GM19452 (cell line): Measurements from ENCODE around the gene RECK.
A peak's percentile ranks its signal among the peaks of the same experiment; 100 is the strongest.
"Not testable (repeated sequence)": the region's sequence is repeated elsewhere in the genome, so short reads cannot be mapped to it uniquely, and the experiment has no call there.

ENCODE experiments used
- ATAC-seq: cut with Tn5 transposase; IDR thresholded peaks from one replicate; pipeline ENCODE4 v1.9.1; 2021; ENCODE audit not compliant: unreplicated experiment

Gene RECK

GRCh38 chr9:36063804-36064447 lies 27.2 kb downstream of the RECK start:
- ATAC-seq, result no peak

- ATAC-seq, result no peak
Observed at GRCh38 chr9:36064448-36065037, 27.8 kb downstream of the RECK start.

GRCh38 chr9:36074055-36074454 lies 37.3 kb downstream of the RECK start:
- no peak for ATAC-seq

GRCh38 chr9:36074870-36075532 lies 38.3 kb downstream of the RECK start:
- no peak for ATAC-seq

GRCh38 chr9:36078051-36078450 lies 41.3 kb downstream of the RECK start:
- no peak for ATAC-seq

- ATAC-seq, result no peak
Observed at GRCh38 chr9:36080519-36080918, 43.8 kb downstream of the RECK start.

GRCh38 chr9:36082931-36083330 lies 46.2 kb downstream of the RECK start:
- ATAC-seq, result no peak

GRCh38 chr9:36086442-36086841 lies 49.7 kb downstream of the RECK start:
- ATAC-seq, result no peak

- not testable (repeated sequence) for ATAC-seq
Observed at GRCh38 chr9:36087054-36087453, 50.3 kb downstream of the RECK start.

- no peak for ATAC-seq
Observed at GRCh38 chr9:36088020-36088419, 51.3 kb downstream of the RECK start.

GRCh38 chr9:36091026-36091953 lies 54.6 kb downstream of the RECK start:
- no peak for ATAC-seq

GRCh38 chr9:36092014-36092413 lies 55.3 kb downstream of the RECK start:
- no peak for ATAC-seq

- peak; percentile 98 for ATAC-seq
Observed at GRCh38 chr9:36092509-36093215, 55.9 kb downstream of the RECK start.

GRCh38 chr9:36093384-36093783 lies 56.7 kb downstream of the RECK start:
- no peak for ATAC-seq

- ATAC-seq, result no peak
Observed at GRCh38 chr9:36099718-36100117, 63.0 kb downstream of the RECK start.

GRCh38 chr9:36100532-36100931 lies 63.8 kb downstream of the RECK start:
- no peak for ATAC-seq

- ATAC-seq, result no peak
Observed at GRCh38 chr9:36101916-36102741, 65.4 kb downstream of the RECK start.

GRCh38 chr9:36102742-36103495 lies 66.2 kb downstream of the RECK start:
- ATAC-seq, result no peak

GRCh38 chr9:36109071-36109470 lies 72.4 kb downstream of the RECK start:
- no peak for ATAC-seq
